Medulla oblongata (tissue), 1 donor: ENCODE results near the gene DDIT3.
A peak's percentile ranks its signal among the peaks of the same experiment; 100 is the strongest.

Experiments used
- DNase-seq: peaks from one replicate; pipeline ENCODE4 v3.0.0-alpha.2; 2015; ENCODE audit errors: extremely low spot score

Gene DDIT3

DNA sequence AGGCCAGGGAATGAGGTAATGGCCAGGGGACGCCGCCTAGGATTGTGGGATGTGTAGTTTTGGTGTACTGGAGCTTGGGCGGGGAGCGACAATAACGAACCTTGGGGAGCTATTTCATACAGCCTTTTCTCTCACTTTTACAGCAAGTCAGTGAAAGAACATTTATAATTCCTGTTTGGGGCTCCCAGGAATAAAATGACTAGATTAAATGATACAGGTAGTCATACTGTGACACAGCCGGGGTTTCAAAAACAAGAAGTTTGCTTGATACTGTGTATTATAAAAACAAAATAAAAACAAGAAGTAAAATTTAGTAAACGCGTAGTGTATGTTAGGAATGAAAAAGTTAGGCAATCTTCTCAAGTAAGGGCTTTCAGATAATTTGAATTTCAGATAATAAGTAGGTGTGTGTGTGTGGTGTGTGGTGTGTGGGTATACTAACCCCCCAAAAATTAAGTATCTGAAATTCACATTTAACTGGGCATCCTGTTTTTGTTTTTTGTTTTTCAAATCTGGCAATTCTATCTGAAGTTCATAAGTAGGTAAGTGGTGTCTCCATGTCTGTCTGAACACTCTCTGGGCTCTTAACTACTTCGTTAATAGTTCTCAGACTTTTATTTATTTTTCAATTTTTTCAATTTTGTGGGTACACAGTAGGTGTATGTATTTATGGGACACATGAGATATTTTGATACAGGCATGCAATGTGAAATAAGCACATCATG is 27.1 kb upstream of the DDIT3 start:
- DNase-seq: no peak

- peak; percentile 99 for DNase-seq
Observed at GRCh38 chr12:57546438-57547287, 26.3 kb upstream of the DDIT3 start, which contains the start of gene DCTN2. DCTN2 (minus strand) TSS chr12:57547192; CDS start chr12:57547063, 129 bp downstream.

GRCh38 chr12:57545809-57546437 is 25.6 kb upstream of the DDIT3 start:
- DNase-seq: no peak

DNA sequence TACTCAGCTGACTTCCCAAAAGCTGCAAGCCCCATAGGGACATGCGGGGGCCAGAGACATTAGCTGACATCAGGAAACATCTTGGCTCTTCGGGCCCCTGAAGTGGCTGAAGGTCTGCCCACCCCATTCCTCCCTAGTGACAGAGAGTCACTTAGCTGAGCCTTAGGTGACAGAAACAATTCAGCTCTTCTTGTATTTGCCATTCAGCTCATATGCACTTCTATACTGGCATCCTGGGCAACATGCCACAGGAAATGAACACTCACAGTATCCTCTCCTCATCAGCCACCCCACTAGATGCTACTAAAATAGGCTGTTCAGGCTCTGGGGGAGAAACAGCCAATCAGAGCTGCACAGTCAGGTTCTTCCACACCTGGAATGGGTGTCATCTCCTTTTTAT is 23.3 kb upstream of the DDIT3 start:
- no peak for DNase-seq

GRCh38 chr12:57541717-57542116 is 21.4 kb upstream of the DDIT3 start:
- no peak for DNase-seq

- no peak for DNase-seq
Observed at GRCh38 chr12:57541001-57541400, 20.7 kb upstream of the DDIT3 start.

DNA sequence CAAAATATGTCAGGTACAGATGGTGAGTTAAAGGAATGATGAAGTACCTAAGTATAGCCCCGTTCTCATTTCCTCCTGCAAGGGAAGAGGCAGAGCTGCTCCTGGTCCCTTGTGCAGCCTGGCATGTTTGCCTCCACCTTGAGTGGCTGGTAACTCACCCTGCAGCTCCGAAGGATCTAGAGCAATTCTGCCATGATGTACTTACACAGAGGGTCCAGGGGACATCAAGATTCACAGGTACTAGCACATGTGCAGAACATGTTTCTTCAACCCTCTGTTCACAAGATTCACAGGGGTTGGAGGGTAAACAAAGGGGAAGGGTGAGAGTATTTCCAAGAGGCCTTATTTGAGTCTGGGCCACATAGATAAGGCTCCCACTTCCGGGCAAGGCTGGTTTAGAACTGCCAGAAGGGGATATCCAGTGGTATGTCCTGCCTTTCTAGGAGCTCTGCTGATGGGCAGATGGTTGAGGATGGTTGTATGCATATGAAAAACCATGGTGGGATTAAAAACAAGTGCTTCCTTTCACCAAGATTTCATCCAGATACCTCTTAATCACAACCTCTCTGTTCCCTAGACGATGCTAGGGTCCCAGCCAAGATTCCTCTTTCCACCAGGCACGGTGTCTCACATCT is 18.9 kb upstream of the DDIT3 start:
- DNase-seq: no peak

- DNase-seq: no peak
Observed at GRCh38 chr12:57536597-57536942, 16.3 kb upstream of the DDIT3 start.

- DNase-seq: no peak
Observed at GRCh38 chr12:57535764-57536596, 15.7 kb upstream of the DDIT3 start.

DNA sequence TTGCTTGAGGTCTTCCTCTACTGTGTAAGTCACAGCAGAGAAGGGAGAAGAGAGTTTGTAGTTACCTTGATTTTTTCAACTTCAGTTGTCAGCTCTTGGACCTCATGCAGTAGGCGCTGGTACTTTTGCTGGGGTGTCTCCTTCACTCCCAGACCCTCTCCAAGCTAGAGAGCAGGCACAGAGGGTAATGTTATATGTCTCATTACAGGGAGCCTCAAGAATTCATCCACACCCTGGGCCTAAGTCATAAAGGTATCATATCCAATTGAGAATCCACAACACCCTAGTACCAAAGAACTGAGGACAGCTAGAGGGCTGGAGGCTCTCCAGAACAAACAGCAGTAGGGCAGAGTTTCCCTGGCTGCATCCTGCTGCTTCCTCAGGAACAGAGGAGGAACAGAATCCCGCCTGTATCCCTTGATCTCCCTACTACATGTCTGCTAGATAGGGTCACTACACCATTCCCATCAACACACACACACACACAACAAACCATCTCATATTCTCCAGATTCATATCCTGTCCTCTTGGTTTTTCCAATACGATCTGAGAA is 14.8 kb upstream of the DDIT3 start:
- DNase-seq: no peak

GRCh38 chr12:57534250-57534649 is 13.9 kb upstream of the DDIT3 start:
- no peak for DNase-seq

DNA sequence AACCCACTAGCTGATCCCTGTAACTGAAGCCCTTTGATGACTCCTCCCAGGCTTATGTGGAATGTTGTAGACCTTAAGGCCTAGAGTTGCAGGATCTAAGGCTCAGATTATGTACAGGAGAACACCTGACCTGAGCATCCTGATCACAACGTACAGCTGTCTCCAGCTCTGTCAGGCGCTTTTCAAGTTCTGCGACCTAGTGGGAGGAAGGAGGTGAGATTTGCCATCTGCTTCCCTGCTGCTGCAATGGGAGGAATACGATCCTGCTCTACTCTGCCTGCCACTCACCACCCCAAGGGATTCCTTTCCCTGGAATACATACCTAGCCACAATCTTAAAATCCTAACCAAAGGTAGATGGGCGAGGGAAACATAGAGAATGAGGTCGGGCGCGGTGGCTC is 12.8 kb upstream of the DDIT3 start:
- DNase-seq: no peak

DNA sequence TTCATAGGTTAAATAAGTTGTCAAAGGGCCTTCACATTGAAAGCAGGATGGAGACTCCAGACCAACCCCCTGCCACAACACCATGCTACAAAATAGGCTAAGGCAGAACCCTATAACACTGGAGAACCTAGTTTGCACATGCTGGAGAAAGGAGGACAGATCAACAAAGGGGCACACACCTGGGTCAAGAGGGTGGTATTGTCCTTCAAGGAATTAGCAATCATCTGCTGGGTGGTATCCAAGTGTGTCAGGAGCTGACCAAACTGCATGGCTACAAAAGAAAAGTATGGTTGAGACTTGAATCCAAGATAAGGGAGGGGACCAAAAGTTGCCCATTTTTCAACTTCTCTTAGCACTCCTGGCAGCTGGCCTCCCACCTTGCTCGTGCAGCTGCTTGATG is 11.5 kb upstream of the DDIT3 start:
- DNase-seq: no peak

- no peak for DNase-seq
Observed at GRCh38 chr12:57530396-57531142, 10.3 kb upstream of the DDIT3 start.

DNA sequence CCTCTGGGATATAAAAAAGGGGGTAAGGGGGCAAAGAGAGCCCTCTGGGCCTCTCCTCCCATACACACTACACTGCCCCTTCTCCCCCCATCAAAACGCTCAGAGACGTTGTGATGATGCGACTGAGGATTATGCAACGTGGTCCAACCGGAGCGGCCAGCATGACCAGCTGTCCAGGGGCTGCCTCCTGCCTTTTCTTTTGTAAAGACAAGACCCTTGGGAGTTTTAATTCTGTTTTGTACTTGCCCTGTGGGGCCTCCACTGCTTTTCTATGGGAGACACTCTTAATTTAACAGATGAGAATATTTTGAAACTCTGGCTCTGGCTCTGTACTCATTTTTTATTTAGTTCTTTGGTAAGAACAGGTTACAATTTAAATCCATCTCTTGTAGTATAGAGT is 9.5 kb upstream of the DDIT3 start:
- no peak for DNase-seq

GRCh38 chr12:57528831-57529555 is 8.7 kb upstream of the DDIT3 start:
- no peak for DNase-seq

DNA sequence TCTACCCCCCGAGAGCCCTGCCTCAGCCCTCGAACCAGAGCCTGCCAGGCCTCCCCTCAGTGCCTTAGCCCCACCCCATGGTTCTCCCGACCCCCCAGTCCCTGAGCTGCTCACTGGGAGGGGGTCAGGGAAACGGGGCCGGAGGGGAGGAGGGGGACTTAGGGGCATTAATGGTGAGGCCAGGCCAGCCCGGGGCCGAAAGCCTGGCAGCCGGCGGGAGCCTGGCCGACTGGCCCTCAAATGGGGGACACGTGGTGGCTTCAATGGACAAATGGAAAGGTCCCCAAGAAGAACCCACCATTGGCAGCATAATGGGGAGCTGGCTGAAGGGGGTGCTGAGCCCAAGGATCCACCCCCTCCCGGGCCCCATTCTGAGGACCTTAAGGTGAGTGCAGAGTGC is 7.9 kb upstream of the DDIT3 start:
- no peak for DNase-seq

- no peak for DNase-seq
Observed at GRCh38 chr12:57527184-57527583, 6.9 kb upstream of the DDIT3 start.

- DNase-seq: no peak
Observed at GRCh38 chr12:57526477-57527126, 6.3 kb upstream of the DDIT3 start.
